Stimulated activated CD4-positive, alpha-beta T cell treated with anti-CD3 and anti-CD28 coated beads, Interleukin-2, amount 100 ng/mL, for 48 hours (primary cell): Measurements from ENCODE around the gene PDZD7.

Source experiments
- DNase-seq, 2 donors: peaks; one replicate each; pipeline ENCODE4 v3.0.0-alpha.2; 2020

Gene PDZD7

GRCh38 chr10:101000127-101000914 lies 30.6 kb downstream of the PDZD7 start:
- DNase-seq: no peak

- DNase-seq: no peak
Measured at GRCh38 chr10:100999742-101000126, 31.2 kb downstream of the PDZD7 start, which contains the start of gene LZTS2. LZTS2 (plus strand) TSS chr10:100999808; CDS start chr10:101002539, 2,731 bp downstream.

- peak; percentile 70 to 82 for DNase-seq
Measured at GRCh38 chr10:100998991-100999741, 31.8 kb downstream of the PDZD7 start.

GRCh38 chr10:100998183-100998990 lies 32.5 kb downstream of the PDZD7 start:
- DNase-seq: peak; percentile 49 to 58

- peak; percentile 69 to 73 for DNase-seq
Measured at GRCh38 chr10:100997360-100998182, 33.4 kb downstream of the PDZD7 start.

GRCh38 chr10:100996678-100997359 lies 34.1 kb downstream of the PDZD7 start:
- DNase-seq: peak; percentile 25 to 32

GRCh38 chr10:100995181-100995580 lies 35.7 kb downstream of the PDZD7 start:
- no peak for DNase-seq

- DNase-seq: no peak
Measured at GRCh38 chr10:100993986-100994708, 36.8 kb downstream of the PDZD7 start.

GRCh38 chr10:100989088-100989487 lies 41.8 kb downstream of the PDZD7 start:
- DNase-seq: no peak

GRCh38 chr10:100988166-100988565 lies 42.8 kb downstream of the PDZD7 start:
- DNase-seq: no peak

GRCh38 chr10:100987685-100988049 lies 43.3 kb downstream of the PDZD7 start:
- DNase-seq: no peak

GRCh38 chr10:100986952-100987684 lies 43.8 kb downstream of the PDZD7 start, which contains the start of the genes MRPL43 and TWNK:
MRPL43 (minus strand) TSS chr10:100987497; CDS start chr10:100987443, 54 bp downstream.
TWNK (plus strand) TSS chr10:100987543; CDS start chr10:100988211, 668 bp downstream.
- DNase-seq: peak; percentile 78 to 81

GRCh38 chr10:100986623-100986951 lies 44.3 kb downstream of the PDZD7 start:
- DNase-seq: no peak

- DNase-seq: no peak
Measured at GRCh38 chr10:100985336-100985735, 45.6 kb downstream of the PDZD7 start.

- no peak for DNase-seq
Measured at GRCh38 chr10:100984672-100985177, 46.2 kb downstream of the PDZD7 start.

- no peak for DNase-seq
Measured at GRCh38 chr10:100983868-100984671, 46.9 kb downstream of the PDZD7 start.

- no peak for DNase-seq
Measured at GRCh38 chr10:100982916-100983830, 47.8 kb downstream of the PDZD7 start.
